HUDEP-2 (cell line): ENCODE measurements around the gene PCSK1.

Source experiments
- DNase-seq, 76 experiments: peaks; one replicate each; lab custom pipeline; 2025; ENCODE audit not compliant: unreplicated experiment in 76 of 76; lab: John Stamatoyannopoulos, UW

Gene PCSK1

DNA sequence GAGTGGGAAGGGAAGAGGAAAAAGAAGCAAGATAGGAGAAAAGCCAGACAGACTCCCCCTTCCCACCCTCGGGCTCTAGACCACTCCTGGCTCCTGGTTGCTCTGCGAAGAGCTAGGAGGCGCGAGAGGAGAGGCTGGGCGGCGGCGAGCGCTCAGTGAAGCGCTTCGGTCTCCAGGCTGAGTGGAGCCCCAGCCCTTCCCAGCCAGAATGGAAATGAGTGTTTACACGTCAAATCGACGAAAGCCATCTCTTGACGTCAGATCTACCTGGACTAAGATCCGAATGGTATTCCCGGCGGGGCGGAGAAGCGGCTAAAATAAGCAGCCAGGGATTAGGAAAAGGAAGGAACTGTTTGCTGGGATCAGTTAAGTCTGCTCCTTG lies at the start of gene PCSK1:
Gene PCSK1, minus strand, starts transcription at position 183 of the 382 bp plus-strand sequence. CDS start 206 bp downstream, outside the sequence.
- DNase-seq, result no peak

DNA sequence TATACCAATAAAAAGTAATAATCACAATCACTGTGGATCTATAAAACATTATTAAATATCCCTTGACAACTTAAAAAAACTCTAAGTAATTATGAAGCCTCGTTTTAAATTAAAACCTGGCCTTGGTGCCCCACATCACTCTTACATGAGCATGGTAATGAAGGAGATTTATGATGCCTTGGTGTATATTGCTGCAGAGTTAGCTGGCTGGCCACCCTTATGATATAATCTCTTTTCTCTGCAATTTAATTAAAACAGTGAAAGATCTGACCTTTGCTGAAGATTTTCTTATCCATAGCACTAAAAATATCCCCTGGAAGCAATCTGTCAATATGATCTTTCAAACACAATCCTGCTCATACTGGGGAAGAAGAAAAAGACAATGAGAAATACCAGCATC lies 48.8 kb upstream of the PCSK1 start:
- DNase-seq, result no peak

DNA sequence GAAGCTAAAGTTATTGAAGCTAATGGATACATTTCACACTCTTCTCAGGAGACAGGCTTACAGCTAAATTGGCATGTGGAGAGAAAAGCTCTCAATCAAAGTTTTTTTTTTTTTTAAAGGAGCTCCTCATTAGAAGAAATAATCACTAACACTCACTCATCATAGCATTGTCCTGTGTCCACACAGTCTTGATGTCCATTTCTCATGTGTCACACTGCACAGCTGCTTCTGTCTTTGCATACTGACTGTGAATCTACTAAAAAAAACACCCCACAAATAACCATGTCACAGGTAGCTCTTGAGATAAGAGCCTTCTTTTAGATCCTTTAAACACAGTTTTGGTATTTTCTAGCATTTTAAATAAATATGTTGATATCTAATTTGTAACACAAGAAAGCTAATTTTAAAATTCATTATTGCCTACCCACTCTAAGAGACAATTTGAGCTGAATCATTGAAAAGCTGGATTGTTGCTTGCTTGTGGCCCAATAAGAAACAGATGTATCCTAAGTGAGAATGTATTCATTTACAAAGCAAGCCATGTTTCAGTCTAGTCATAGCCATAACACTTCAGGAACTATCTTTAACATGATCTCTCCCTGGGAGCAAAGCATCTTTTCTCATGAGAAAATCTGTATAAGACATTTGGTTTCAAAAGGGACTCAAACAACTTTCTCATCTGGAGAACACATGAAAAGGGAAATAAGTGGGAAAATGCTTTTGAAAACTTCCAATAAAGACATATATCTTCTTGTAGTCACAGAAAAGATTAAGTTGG lies 48.1 kb upstream of the PCSK1 start:
- no peak for DNase-seq

DNA sequence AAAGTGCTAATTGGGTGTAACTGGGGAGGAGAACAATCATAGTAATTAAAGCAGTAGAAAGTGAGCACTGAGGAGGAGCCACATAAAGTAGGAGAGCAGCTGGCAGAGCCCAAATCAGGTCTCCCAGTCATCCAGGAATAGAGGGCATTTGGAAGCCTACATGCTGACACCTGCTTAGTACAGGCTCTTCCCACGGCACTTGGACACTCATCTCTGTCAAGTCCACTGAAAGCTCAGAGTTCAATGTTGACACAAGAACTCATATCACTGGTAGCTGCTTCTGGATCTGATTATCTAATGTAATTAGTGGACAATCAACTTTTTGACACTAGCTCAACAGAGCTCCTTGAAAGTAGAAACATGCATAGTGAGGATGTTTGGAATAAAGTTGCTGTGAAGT lies 45.9 kb upstream of the PCSK1 start:
- no peak for DNase-seq

DNA sequence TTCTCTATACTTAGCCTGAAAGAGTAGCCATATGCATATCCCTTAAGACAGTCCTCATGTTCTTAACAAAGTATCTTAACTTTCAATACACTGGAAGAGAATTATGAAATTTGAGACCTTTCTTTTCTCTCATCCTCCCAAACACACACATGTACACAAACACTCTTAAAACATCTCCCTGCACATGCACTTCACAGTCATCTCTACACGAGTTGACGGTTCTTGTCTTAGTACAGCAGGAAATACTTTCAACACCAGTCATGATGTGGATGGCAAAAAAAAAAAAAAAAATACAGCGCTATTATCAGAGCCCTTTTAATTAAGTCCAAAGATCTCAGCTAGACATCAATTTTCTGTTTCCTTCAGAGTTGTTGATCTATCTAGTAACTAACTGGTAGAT lies 43.6 kb upstream of the PCSK1 start:
- no peak for DNase-seq

DNA sequence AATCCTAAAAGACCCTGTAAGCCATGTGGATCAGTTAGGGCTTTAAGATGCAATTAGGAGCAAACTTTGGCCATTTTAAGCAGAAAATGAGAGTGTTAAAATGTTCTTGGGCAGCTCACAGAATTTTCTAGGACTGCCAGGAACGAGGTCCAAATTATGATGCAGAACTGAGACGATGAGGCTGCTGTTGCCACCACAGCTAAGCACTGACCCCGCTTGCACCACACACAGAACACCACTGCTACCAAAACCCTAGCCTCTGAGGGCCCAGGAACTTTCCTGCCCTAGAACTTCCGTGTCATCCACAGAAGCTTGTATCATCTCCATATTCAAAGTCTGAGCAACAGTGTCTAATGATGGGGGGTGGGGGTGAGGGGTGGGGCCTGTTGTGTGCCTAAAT lies 41.0 kb upstream of the PCSK1 start:
- no peak for DNase-seq

DNA sequence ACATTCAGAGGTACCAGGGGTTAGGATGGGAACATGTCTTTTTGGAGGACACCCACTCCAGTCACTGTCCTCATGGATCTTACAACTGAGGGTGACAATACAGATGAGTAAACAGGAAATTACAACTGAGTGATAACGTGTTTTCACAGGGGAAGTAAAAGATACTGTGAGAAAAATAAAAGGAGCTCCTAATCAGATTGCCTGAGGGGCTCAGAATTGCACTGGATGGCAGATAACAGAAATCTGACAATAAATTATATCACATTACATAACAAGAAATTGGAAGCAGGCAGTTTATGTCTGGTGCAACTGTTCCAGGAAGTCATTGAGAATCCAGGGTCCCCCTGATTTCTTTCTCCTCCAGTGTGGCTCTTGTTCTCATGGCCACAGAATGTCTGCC lies 40.1 kb upstream of the PCSK1 start:
- DNase-seq, result no peak

DNA sequence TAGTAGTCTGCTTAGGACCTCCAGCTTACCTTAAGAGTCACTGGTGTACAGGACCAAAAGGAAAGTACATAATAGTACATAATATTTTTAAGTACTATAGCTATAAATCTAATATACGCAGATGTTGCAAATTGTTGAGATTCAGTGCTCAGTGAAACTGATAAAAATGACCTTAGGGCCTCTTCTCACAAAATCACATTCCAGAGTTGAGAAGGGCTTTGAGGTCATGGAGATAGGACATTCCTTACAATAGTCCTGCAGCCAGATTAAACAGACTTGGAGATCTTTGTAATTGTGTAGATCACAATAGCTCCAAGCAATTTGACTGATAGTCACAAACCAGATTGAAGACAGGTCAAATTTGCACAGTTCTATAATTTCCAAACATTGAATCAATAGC lies 37.7 kb upstream of the PCSK1 start:
- no peak for DNase-seq

DNA sequence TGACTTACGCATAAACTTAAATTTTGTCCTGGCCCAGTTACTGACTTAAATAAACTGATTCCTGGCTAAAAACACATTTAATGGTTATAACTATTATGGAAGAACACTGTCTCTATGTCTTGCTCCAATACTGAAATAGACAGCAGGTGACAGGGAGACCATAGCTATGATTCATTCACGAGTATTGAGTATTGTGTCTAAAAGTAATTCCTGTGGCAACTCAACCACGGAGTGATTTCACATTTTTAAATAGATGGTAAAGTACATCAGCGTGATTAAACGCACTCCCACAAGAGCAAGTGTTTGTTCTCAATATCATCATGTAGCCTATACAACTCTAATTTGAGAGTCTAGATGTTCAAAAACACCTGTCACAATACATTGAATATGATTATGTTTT lies 35.9 kb upstream of the PCSK1 start:
- DNase-seq, result no peak

DNA sequence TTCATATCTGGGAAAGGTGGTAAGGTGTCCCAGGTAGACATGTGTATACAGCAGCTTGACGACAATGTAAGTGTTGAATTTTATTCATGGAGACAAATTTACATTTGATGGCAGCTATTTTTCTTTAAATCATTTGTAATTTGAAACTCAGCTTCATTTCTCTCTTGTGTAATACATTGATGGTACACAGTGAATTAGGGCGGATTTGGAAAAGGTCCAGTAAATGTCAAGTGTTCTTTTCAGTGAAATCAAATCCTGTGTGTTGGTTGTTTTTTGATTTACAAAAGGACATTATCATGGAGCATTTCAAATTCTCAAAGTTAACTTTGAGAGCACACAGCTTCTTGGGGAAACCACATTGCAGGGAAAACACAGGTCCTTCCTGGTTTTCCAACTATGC lies 30.0 kb upstream of the PCSK1 start:
- DNase-seq, result no peak

DNA sequence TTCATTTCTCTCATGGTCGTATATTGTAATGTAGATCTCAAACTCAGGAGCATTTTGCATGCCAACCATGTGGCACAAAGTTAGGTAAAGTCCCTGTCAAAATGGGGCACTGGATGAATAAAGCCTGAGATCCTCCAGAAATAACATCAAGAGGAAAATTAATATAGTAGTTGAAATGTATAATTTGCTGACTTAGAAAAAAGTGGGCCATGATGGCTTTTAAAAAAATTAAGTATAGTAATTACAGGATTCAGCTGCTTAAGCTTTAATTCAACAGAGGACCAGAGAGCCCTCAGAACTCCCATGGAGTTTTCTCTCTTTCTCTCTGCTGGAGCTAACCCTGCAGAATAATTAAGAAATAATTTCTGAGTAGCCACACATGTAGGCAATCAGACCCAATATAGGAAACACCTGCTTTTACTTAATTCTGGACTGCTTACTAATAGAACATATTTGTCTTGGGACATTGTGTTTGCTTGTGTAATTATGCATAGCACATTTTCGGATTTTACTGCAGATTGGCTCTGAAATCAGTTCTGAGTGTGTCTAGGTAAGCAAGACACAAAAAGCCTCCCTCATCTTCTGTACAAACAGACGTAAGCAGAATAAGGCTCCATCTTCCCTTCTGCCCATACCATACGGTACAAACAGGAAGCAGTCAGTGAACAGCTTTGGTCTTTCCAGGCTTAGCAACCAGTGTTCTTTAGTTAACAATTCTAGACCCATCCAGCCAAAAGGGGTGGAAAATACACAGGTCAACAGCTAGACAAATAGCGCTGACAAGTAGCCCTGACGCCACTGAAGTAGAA lies 26.5 kb upstream of the PCSK1 start:
- DNase-seq, result no peak

DNA sequence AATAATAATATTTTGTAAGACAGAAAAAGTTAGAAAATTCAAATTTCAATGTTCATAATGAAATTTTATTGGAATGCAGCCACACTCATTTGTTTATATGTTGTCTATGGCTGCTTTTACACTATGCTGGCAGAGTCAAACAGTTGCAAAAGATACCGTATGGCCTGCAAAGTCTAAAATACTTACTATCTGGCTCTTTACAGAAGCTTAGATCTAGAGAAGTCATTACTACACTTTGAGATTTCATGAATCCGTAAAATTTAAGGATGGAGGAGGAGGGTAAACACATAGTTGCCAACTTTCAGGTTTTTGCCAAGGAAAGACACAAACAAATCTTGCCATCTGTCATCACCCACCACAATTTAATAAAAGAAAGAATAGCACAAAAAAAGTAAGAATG lies 25.1 kb upstream of the PCSK1 start:
- DNase-seq, result no peak

DNA sequence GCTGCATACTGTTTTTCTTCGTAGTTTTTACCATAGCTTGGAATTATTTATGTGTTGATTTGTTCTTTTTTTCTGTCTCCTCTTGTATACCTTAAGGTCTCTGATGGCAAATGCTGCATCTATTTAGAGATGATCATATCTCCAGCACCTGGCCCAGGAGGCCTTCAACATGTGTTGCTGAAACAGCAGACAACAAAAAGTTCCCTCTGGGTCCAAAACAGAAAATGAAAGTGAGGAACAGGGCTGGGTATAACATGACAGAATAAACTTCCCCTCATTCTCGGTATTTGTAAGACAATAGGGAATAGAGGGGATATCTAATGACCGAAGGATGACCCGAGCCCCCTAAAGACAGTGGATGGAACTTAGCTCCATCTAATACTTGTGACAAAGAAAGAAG lies 22.7 kb upstream of the PCSK1 start:
- DNase-seq, result no peak

DNA sequence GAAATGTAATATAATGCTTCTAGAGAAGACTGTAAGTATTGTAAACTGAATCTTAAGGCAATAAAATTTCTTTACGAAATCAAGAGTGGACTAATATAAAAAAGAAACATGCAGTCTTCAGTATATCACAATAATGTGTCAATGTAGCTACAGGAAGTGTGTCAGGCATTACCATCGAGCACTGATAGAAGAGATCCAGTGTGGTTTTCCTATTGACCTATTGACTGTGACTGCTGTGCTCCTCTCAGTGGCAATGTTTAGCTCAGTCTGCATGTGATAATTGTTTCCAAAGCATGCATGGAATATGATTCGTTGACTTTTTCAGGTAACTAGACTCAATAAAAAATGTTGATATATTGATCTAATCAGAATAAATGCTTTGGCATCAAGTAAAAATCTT lies 20.3 kb upstream of the PCSK1 start:
- no peak for DNase-seq

DNA sequence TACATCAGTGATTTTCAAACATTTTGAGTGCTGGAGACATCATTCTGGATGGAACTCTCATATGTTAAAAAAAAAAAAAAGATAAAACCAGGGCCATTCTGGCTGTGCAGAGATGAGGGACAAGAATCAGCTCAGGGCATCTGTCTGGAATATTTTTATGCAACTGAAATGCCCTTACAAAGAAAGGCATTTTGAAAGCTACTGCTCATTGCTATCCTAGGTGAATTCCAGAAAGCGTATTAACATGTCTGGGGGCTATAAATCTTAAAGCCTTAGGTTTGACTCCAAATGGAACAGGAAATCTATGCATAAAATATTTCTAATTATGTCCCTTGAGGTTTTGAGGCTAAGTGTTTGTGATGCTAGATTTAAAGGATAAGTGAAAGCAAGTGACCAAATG lies 14.9 kb upstream of the PCSK1 start:
- no peak for DNase-seq

DNA sequence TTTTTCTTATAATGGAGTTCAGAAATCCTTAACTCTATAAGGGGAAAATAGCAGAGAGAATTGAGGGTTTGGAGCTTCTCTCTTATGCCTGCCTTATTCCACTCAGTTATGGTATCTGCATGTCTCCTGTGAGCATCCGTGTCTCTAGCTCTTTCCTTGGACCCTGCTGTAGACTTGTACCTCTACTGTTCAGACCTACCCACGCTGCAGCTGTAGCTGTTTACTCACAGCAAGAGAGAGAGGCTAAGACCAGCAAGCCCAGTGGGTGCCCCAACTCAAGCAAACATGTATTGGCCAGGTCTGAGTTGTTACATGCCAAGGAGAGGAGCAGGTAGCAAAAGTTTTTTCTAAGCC lies 7.1 kb upstream of the PCSK1 start:
- no peak for DNase-seq

DNA sequence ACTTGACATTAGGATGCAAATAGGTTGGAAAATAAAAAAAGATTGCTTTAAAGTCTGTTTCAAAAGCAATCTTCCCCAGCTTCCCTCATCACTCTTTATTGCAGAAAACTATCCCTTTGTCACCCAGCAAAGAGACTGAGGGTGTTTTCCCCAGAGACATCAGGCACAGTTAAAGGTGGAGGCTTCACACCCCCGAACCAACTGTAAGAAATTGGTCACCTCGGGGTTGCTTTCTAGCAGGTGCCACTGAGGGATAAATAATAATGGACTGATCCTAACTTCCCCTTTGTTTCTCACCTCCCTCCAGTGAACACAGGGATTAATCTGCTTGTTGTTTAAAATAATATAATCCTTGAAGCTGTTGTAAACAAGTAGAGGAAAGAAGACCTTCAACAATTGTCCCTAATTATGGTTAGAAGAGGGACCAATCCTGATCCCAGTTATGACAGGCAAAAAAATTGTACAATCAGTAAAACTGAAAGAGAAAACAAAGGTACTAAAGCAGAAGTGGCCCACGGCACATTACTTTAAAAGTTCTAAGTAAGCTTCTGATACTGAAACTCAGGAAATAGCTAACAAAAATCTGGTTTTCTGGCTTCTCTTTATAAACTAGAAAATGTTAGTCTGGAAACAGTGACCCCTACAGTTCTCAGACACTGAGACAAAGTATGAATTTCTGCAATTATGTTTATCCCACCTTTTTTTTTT lies 6.6 kb upstream of the PCSK1 start:
- DNase-seq, result no peak

DNA sequence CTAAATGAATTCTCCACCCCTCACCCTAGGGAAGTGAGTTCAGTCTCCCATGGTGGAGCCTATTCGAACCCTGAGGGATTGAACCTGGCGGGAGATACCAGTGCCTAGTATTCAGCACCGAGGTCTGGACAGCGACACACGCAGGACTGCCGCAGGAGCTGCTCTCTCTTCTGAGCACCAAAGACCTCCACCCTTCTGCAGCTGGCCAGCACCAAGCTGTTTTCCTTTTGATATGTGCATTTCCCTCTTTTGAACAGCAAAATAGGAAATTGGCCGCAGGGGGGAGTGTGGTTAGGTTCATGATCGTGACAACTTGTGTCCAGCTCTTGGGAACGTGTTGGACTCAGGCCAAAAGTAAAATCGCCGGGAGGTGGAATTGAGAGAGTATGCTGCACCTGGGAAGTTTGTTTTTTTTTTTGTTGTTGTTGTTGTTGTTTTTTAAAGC lies 1.2 kb upstream of the PCSK1 start:
- DNase-seq, result peak in 57 of 76 experiments; percentile 1 to 71 (median 34)

DNA sequence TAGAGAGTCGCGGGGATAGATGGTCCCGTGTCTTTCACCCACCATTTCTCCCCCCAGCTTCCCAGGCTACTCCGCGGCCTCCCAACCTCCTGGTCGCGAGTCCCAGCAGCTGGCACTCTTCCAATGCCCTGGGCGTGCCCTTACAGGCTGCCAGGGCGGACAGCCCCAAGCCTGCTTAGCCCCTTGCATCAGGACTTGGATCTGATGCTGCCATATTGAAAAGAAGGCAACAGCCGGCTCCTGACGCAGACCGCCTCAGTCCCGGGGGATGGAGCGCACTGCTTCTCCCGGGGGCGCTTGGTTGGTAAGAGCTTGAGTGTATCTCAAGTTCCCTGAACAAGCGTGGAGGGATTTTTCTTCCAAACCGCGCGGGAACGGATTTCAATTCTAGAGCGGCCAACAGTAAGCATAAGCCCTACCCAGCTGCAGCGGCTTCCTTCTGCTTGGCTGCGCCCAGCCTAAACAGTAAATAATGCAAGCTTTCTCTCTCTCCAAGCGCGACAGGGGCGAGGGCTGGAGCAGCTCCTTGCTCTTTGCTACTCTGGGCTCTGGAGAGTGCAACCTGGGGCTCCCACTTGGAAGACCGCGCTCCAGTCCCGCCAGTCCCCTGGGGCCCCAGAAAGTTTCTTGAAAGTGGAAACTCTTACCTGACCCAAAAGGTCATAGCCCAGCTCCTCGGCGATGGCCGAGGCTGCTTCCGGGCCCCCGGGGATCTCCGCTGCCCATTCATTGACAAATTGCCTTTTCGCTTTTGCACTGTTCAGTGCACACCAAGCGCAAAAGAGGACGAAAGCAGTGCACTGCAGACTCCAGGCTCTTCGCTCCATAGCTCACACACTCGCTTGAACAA lies 607 bp downstream of the PCSK1 start:
- DNase-seq, result no peak

DNA sequence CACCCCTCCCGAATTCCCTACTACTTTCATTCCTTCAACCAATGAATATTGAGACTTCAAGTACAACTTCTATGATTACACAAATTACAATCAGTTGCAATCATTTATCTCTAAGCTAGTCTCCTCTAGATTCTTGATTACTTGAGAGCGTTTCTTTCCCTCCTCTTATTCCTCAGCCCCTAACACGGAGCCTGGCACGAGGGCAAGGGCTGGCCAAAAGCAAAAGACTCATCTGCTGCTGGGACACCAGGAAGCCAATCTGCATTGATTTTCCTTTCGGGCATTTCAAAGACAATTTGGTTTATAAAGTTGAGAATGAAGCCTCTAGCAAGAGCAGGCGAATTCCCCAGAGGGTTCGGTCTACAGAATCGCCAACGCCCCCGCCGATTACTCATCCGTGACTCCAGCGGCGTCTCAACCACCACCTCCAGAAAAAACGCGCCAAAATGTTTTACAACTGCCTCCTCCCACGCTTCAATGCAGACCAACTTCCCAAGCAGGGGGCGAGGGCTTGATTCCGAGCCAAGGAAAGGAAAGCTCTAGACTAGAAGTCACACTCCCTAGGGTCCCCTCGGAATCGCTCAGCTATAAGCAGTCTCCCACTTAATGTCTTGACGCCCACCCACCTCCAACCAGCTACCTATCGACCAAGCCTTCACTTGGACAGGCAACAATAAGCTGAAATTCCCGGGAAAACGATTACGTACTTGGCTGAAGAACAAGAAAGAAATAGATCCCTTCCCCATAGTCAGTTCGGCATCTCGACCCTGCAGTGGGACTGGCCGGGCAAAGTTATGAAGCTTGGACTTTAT lies 1.5 kb downstream of the PCSK1 start:
- no peak for DNase-seq
